HG03354 (cell line): ENCODE results near the gene HRH3.

Experiments used
- ATAC-seq: cut with Tn5 transposase; IDR thresholded peaks from one replicate; pipeline ENCODE4 v1.9.1; 2021; ENCODE audit warnings: mild to moderate bottlenecking; ENCODE audit not compliant: unreplicated experiment, poor library complexity, severe bottlenecking

The HRH3 gene

DNA sequence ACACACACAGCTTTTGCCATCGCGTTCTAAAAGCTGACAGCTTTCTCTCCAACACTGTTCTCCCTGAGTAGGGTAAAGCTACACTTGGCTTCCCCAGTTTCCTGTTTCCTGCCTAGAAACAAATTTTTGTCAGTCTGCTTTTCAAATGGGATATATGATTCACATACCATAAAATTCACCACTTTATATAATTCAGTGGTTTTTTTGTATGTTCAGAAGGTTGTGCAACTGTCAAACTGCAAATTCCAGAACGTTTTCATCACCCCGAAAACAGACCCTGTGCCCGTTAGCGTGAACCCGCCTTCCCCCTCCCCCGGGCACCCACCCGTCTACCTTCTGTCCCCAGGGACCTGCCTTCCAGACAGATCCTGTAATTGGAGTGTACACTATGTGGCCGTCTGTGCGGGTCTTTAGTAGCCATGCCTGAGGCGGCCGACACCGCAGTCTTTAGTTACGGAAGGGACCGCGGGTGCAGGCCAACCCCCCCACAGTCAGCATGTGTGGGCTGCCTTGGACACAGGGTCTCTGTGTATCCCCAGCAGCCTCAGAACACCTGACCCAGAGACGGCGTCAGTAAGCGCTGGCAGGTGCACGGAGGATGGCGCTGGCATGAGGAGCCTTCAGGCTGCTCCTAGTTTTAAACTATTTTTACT is 16.6 kb downstream of the HRH3 start:
- no peak for ATAC-seq

DNA sequence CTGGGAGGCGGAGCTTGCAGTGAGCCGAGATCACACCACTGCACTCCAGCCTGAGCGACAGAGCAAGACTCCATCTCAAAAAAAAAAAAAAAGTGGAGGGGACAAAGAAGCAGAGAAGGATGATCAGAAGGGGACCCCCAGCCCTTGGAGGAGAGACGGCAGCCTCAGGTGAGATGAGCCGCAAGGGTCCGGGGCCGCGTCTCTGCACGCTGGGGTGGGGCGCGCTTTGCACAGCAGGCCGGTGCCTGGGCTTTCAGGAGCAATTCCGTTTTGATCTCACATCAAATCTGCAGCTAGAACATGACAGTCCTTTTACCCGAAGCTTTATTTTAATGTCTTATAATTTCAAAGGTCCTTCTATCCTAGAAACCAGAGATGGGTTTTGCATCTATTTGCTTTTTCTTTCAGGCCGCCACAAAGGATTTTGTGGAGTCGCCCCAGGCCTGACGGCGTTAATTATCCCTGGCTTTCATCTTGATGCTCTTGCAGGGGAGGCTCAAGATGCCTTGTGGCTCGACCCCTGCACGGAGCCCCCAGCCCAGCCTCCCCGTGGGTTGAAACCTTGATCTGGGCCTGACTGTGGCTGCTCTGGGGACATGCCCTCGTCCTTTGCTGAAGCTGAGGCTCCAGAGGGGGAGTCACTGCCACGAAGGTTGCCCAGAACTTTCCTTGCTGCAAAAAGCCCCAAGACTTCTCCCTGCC is 17.3 kb downstream of the HRH3 start:
- no peak for ATAC-seq

DNA sequence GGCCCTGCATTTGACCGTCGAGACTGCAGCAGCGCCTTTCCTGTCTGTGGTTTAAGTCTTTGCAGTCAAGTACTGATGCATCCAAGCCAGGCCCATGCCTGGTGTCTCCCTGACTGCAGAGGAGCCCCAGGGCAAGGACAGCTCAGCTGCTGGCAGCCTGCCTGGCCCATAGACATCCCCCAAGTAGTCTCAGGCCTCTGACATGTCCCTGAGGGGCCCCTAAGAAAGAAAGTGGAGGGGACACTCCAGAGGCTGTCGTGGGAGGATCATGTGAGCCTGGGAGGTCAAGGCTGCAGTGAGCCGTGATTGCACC is 18.0 kb downstream of the HRH3 start:
- ATAC-seq: peak; percentile 28

DNA sequence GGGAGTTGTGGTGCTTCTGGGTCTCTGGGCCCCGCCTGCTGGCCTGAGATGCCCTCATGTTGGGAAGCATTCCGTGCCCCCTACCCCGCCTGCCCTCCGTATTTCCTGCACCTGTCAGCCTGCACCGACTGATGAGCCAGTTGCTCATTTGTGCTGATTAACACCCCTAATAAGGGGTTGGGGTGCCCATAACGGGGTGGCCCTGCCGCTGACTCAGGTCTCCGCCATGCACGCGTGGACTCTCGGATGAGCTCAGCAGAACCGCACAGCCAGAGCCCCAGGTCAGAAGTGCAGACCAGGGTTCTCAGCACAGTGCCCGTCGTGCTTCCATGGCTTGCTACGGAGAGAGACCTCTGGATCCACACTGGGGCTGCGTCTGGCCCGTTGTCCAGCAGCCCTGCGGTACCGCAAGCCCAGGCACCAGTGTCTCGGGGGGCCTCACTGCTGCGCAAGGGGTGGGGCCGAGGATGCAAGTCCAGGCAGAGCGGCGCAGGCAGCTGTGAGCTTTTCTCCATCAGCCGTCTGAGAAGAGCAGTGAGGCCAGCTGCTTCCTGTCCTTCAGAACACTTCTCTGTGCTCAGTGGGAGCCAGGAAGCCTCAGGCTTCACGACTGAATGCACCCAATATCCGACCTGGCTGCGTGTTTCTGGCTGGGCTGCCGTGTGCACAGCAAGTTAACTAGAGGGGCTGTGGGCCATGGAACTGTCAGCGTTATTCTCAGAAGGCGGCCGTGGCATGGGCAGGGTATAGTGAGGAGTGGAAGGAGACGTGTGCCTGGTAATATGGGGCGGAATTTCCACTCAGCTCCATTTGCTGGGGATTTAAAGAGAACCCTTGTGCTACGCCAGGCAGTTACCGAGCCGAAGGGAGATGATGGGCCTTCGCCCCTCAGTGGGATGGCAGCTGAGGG is 18.6 kb downstream of the HRH3 start:
- ATAC-seq: peak; percentile 71

DNA sequence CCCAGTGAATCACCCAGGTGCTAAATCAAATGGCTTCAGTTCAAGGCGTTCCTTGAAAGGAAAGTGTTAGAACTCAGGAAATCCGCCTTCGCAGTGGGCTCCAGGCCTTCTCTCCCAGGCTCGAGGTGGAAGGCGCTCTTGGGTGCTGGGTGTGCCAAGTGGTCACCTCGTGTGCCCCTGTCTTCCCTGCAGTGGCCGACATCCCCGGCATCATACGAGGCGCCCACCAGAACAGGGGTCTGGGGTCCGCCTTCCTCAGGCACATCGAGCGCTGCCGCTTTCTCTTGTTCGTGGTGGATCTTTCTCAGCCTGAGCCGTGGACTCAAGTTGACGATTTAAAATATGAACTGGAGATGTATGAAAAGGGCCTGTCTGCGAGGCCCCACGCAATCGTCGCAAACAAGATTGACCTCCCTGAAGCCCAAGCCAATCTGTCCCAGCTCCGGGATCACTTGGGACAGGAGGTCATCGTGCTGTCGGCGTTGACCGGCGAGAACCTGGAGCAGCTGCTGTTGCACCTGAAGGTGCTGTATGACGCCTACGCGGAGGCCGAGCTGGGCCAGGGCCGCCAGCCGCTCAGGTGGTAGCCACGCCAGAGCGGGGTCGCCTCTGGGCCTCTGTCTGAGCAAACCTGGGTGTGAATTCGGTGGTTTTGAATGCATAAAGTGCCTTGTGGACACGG is 19.4 kb downstream of the HRH3 start:
- ATAC-seq: no peak

DNA sequence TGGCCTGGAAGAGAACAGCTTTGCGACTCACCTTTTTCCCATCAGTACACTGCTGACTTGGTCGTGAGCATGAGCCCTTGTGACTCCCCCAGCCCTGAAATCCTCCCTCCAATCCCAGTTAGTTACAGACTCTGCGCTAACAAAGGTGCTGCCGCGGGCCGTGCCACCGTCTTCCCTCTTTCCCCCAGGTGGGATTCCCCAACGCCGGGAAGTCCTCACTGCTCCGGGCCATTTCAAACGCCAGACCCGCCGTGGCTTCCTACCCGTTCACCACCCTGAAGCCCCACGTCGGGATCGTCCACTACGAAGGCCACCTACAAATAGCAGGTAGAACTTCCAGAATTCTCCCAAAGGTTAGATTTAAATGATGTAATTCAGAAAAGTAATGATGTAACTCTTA is 21.1 kb downstream of the HRH3 start:
- no peak for ATAC-seq

DNA sequence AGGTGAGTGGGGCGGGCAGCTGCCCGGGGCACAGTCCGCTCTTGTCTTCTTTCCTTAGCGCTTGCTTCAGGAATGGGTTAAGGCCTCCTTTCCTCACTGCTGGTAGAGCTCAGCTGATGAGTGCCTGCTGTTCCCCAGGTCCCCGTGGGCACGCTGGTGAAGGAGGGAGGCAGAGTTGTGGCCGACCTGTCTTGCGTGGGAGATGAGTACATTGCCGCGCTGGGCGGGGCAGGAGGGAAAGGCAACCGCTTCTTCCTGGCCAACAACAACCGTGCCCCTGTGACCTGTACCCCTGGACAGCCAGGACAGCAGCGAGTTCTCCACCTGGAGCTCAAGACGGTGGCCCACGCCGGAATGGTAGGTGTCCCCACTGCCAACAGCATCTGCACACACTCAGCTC is 21.6 kb downstream of the HRH3 start:
- no peak for ATAC-seq

DNA sequence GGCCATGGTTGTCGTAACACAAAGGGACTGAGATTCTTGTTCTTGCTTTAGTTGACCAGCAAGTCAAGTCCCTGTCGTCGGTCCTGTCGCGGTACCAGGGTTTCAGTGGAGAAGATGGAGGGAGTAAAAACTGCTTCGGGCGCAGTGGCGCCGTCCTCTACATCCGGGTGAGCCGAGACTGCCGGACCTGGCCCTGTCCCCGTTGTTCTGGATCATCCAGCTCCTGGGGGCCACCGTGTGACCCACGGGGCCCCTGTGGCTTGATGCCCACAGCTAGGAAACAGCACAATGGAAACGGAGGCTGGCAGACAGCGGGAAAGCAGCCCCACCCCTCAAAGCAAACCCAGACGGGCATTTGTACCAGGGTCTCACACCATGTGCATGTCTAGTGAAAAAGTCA is 22.3 kb downstream of the HRH3 start:
- no peak for ATAC-seq

DNA sequence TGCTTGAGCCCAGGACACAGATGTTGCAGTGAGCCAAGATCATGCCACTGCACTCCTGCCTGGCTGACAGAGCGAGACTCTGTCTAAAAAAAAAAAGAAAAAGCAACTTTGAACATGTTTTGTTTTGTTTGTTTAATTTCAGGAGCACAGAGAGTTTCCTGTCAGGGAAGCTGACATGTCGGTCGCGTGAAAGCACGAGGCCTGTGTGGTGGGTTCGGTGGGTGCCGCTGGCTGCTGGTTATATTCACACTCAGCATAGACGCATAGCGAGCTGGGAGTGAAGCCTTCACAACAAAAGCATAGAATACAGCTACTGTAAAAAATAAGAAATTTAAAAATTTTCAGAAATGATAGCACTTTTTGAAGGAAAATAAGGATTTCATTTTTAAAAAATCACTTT is 22.8 kb downstream of the HRH3 start:
- no peak for ATAC-seq

DNA sequence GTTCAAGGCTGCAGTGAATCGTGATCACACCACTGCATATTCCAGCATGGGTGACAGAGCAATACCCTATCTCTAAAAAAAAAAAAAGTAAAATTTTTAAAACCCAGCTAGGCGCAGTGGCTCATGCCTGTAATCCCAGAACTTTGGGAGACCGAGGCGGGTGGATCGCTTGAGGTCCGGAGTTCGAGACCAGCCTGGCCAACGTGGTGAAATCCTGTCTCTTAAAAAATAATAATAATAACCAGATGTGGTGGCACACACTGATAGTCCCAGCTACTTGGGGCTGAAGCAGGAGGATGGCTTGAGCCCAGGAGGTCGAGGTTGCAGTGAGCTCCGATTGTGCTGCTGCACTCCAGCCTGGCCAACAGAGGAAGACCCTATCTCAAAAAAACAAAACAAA is 23.8 kb downstream of the HRH3 start:
- ATAC-seq: no peak

DNA sequence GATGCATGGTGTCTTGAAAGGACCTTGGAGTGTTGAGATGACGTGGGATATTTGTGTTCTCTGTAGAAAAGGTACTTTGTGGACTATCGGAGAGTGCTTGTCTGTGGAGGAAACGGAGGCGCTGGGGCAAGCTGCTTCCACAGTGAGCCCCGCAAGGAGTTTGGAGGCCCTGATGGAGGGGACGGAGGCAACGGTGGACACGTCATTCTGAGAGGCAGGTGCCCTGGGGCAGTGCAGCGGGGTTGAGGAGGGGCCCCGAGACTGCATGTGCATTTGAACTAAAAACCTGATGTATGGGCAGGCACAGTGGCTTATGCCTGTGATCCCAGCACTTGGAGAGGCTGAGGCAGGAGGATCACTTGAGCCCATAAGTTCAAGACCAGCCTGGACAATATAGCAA is 24.3 kb downstream of the HRH3 start:
- no peak for ATAC-seq

DNA sequence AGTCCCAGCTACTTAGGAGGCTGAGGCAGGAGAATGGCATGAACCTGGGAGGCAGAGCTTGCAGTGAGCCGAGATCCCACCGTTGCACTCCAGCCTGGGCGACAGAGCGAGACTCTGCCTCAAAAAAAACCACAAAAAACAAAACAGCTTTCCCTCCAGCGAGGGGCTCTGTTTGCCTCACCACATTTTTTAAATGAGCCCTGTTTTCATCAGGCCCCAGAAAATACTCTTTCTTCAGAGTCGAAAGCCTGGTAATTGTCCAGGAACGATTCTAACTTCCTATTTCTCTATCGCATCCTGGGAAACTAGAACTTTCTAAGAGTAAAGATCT is 25.0 kb downstream of the HRH3 start:
- no peak for ATAC-seq

DNA sequence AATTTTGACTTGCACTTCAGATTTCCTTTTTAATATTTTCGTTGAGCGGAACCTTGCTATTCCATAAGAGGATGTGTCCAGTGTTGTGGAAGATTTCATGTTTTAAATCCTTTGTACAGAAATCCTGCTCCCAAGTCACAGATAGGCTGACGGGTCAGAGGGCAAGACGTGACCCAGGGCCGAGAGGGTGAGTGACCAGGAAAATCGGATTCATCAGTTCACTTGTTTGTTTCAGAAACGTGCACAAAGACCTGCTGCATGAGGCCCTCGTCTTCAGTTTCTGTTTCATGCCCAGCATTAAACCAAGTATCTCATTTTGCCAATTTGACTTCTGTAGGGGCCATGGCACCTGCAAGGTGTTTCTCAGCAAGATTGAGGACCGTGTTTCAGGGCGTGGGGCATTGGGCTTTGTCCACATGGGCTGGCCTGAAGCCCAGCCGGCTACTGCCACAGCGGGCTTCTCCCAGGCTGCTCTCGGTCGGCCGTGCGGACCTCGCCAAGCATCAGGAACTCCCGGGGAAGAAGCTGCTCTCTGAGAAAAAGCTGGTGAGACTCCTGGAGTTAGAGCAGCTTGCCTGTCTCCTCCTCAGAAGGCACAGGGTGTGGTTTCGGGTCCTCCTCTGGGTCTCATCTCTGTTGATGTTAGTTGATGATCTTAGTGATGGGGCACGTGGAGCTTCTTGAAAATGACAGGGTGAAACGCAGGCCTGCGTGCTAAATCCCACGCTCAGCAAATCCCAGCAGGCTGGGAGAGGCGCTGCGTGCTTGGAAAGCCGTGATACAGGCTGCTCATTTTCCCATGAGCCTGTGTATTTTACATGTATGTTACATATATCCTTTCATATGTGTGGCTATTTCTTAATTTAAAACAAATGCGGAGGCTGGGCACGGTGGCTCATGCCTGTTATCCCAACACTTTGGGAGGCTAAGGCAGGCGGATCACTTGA is 26.7 kb downstream of the HRH3 start:
- no peak for ATAC-seq

DNA sequence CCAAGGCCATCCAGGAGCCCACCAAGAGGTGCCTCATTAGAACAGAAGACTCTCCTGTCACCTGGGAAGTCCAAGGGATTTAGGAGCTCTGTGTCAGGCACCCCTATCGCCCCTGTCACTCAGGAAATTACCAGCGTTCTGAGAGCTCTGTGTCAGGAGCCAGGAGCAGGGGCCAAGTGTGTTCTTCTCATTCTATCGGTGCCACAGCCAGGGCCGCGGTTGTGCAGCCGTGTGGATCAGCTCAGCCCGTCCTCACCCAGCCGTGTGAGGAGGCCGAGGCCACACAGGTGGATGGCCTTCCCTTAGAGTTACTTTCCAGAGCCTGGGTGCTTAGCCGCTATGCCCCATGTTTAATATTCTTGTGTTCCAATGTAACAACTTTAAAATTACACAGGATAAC is 27.4 kb downstream of the HRH3 start:
- ATAC-seq: no peak

DNA sequence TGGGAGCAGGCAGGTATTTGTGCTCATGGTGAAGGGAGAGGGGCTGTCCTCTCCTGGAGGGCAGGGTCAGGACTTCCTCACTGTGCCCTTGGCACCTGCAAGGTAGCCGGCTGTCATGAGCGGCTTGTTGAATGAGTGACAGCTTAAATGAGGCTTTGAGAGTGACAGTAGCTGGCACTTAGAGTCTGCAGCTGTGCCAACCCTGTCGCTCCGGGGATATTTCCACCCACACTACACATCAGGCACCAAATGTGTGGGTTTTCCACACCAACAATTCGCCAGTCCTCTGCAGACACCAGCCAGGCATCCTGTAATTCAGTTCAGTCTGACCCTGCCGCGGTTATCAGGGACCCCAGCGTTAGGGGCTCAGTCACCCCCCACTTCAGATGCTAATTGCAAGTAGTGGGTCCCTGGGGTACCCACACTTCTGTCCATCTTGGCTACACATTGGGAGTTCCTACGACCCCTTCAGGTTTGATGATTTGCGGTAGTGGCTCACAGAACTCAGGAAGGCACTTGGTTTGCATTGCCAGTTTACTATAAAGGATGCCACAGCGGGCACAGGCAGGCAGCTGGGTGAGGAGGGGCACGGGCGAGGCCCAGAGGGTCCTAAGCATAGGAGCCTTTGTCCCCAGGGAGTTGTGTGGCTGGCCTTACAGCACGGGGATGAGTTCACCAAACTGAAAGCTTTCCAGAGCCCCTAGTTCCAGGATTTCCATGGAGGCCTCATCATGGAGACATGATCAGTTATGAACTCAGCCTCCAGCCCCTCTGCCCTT is 28.1 kb downstream of the HRH3 start:
- no peak for ATAC-seq

DNA sequence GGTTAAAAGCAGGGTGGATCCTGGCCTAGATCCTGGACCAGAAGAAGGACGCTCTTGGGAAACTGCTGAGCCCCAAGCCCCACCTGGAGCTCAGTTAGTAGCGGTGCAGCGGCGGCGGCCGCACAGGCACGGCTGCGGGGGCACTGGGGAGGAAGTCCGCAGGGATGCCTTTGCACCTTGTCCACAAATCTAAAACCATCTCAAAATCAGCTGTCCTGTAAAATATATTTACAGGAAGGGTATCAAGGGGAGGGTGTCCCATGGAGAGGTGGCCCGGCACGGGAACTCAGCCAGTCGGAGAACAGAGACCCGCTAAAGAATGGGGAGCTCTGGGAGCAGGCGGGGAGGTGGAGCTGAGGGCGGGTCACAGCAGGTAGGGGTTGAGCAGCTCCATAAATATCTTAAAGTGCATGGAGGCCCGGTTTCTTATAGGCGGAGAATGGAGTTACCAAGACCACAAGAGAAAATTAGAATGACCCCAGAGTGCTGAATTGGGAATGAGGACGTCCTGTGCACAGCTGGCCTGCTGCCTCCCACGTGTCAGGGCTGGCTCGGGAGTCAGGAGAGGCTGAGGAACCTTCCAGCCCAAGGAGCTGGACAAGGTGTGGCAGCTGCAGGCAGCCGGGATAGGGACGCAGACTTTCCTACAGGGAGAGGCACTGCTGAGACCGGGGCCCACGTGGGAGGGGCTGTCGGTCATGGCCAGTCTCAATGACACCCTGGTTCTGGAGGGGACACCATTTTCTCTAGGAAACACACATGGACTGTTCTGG is 29.3 kb downstream of the HRH3 start:
- no peak for ATAC-seq

DNA sequence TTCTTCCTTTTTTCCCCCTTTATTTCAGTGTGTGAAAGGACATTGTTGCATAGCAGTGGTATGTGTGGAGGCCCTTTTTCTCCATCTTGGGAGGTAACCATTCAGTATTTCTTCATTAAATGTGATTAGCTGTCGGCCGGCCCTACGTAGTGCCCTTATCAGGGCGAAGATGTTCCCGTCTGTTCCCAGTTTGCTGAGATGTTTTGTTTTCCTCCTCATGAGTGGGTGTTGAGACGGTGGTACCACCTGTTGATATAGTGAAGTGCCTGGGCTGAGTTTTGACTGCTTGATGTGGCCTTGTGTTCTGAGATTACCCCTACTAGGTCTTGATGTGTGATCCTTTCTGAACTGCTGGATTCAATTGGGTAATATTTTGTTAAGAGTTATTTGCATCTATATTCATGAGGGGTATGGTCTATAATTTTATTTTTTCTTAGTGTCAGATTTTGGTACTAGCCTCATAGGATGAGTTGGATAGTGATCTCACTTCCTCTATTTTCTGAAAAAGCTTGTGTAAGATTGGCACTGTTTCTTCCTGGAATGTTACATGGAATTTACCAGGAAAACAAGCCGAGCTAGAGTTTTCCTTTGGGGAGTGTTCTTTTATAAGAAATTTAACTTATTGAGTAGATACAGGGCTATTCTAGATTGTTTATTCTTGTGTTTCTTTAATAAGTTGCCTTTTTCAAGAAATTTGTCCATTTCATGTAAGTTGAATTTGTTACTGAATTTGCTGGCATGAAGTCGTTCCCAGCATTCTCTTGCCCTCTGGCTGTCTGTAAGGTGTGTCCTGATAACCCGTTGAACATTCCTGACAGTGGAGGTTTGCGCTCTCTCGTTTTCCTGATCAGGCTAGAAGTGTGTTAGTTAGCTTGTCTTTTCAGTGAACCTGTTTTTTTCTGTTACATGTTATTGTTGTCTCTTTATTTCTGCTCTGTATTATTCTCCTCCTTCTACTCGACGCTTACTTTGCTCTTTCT is 32.9 kb downstream of the HRH3 start:
- no peak for ATAC-seq
